Kidney epithelial cell (primary cell): ENCODE data around the gene PLEKHF1. TPM values are rescaled to one million over a fixed set of nuclear protein-coding genes. Genes with fewer than 3 reads are reported as not detected.
A peak's percentile ranks its signal among the peaks of the same experiment; 100 is the strongest.

ENCODE experiments used
- DNase-seq: peaks from one replicate; pipeline ENCODE4 v3.0.0-alpha.2; 2010; ENCODE audit warnings: low read depth
- H3K27me3 ChIP-seq: 2 replicates; pipeline ENCODE4 v1.6.0; 2011; ENCODE audit warnings: low read length; ENCODE audit not compliant: control insufficient read depth, insufficient read depth
- H3K36me3 ChIP-seq: 2 replicates; pipeline ENCODE4 v1.5.1; 2011; ENCODE audit warnings: low read length; ENCODE audit not compliant: control insufficient read depth, insufficient read depth
- H3K4me3 ChIP-seq: 2 replicates; pipeline ENCODE4 v1.5.1; 2011; ENCODE audit warnings: low read depth, mild to moderate bottlenecking, control low read depth, low read length
- total RNA-seq: library from RNA; depleted of rRNA; stranded (reverse); fragments of >200 nt; gene quantifications from 2 replicates; pipeline ENCODE4 v1.2.3, GENCODE V29; 2015
- TF ChIP-seq, protein P1 (sequence below): IDR thresholded peaks from 2 replicates; pipeline ENCODE4 v1.5.1; 2011; ENCODE audit warnings: mild to moderate bottlenecking, moderate library complexity, low read length, control low read depth, inconsistent platforms; ENCODE audit not compliant: insufficient read depth, poor library complexity, severe bottlenecking

The PLEKHF1 gene
- total RNA-seq, 1 donor from 2014 or later, result 59.0 TPM

DNA sequence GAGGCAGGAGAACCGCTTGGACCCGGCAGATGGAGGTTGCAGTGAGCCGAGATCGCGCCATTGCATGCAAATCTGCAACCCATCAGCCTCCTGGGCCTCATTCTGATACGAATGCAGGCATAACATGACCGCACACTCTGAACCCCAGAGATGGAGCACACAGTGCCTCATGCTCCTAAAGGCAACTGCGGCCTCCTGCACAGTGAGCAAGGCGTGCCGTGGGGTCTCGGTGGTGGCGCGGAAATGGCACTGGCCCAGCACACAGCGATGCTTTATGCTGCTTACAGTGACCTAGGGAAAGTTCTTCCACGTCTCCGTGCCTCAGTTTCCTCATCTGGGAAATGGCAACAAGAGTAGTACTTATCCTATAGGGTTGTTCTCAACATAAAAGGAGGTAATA is 51.8 kb downstream of the PLEKHF1 start:
- Histone ChIP-seq H3K4me3 (no peak overlapping the region), H3K27me3 (no peaks in the 10 kb centered on the region)
- TF ChIP-seq, protein P1, sequence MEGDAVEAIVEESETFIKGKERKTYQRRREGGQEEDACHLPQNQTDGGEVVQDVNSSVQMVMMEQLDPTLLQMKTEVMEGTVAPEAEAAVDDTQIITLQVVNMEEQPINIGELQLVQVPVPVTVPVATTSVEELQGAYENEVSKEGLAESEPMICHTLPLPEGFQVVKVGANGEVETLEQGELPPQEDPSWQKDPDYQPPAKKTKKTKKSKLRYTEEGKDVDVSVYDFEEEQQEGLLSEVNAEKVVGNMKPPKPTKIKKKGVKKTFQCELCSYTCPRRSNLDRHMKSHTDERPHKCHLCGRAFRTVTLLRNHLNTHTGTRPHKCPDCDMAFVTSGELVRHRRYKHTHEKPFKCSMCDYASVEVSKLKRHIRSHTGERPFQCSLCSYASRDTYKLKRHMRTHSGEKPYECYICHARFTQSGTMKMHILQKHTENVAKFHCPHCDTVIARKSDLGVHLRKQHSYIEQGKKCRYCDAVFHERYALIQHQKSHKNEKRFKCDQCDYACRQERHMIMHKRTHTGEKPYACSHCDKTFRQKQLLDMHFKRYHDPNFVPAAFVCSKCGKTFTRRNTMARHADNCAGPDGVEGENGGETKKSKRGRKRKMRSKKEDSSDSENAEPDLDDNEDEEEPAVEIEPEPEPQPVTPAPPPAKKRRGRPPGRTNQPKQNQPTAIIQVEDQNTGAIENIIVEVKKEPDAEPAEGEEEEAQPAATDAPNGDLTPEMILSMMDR, result no peak

GRCh38 chr19:29724102-29724641 is 58.9 kb downstream of the PLEKHF1 start:
- Histone ChIP-seq H3K27me3 (peaks cover 14% of the 10 kb centered on the region), H3K4me3 (peak overlapping the region; percentile 19), H3K36me3 (no peaks in the 10 kb centered on the region)
- no peak for DNase-seq
- TF ChIP-seq, protein P1, result no peak

More for the DNA sequence above, 51.8 kb downstream of the PLEKHF1 start:
- no peaks in the 10 kb centered on the region for H3K36me3 ChIP-seq
- no peak for DNase-seq

- H3K36me3 ChIP-seq, result no peaks in the 10 kb centered on the region
- peaks cover 16% of the 10 kb centered on the region for H3K27me3 ChIP-seq
- H3K4me3 ChIP-seq, result no peak overlapping the region
- TF ChIP-seq, protein P1, result no peak
- DNase-seq, result no peak
Measured at GRCh38 chr19:29724746-29725145, 59.5 kb downstream of the PLEKHF1 start.

Other genes starting within 250 kb of the PLEKHF1 start
- not detected in 2 replicates for gene VSTM2B, start 139.5 kb upstream of the PLEKHF1 start, total RNA-seq
- 68.1 and 74.9 TPM in 2 replicates for gene POP4, start 59.2 kb upstream of the PLEKHF1 start, total RNA-seq
- gene C19orf12, start 49.8 kb downstream of the PLEKHF1 start, total RNA-seq, result 39.8 and 39.9 TPM in 2 replicates
- 2.5 and 5.3 TPM in 2 replicates for gene CCNE1, start 146.5 kb downstream of the PLEKHF1 start, total RNA-seq